K562 (cell line): ENCODE measurements around the gene SLCO2A1.

Source experiments
- POLR3A ChIP-seq: IDR thresholded peaks from 2 replicates; pipeline ENCODE4 v1.6.1; 2011; ENCODE audit warnings: borderline replicate concordance, mild to moderate bottlenecking, moderate library complexity; ENCODE audit not compliant: insufficient read length, insufficient read depth; ENCODE audit errors: extremely low read depth
- SP2 ChIP-seq: IDR thresholded peaks from 2 replicates; pipeline ENCODE4 v1.6.1; 2011; ENCODE audit warnings: mild to moderate bottlenecking, low read depth, low read length, moderate library complexity; ENCODE audit not compliant: poor library complexity, severe bottlenecking; ENCODE audit errors: extremely low read depth

- TF ChIP-seq SP2 (no peak), POLR3A (no peak)
Observed at GRCh38 chr3:133956982-133957381, 72.7 kb downstream of the SLCO2A1 start.
